MCF 10A (cell line): ENCODE results near the gene RNASEH1. TPM values are rescaled to one million over a fixed set of nuclear protein-coding genes. Genes with fewer than 3 reads are reported as not detected.

Experiments
- BruUV-seq: library from RNA; stranded (reverse); fragments of 400-500 nt; replicated peaks from 2 replicates; lab custom pipeline; 2021; lab: Mats Ljungman, UMichigan
- CTCF ChIA-PET: fragments of 300-600 bp; sonication (Branson Sonifier 250); formaldehyde crosslinking; extraction: SDS; loops from one replicate; lab custom pipeline; 2021; ENCODE audit warnings: antibody characterized with exemption, inconsistent platforms; lab: Yijun Ruan, JAX
- POLR2A ChIA-PET: fragments of 300-600, 350-650 bp; sonication (Branson Sonifier 250); formaldehyde crosslinking; extraction: SDS; loops from one replicate; lab custom pipeline; 2020; ENCODE audit warnings: antibody characterized with exemption, inconsistent platforms; lab: Yijun Ruan, JAX
- DNase-seq: peaks from one replicate; pipeline ENCODE4 v3.0.0-alpha.2; 2018; ENCODE audit not compliant: unreplicated experiment
- H3K27ac Mint-ChIP-seq: one replicate; pipeline ENCODE4 v1.8.0; 2022; ENCODE audit warnings: mild to moderate bottlenecking, low read depth, mixed read lengths; ENCODE audit not compliant: unreplicated experiment
- H3K27me3 Mint-ChIP-seq: one replicate; pipeline ENCODE4 v1.8.0; 2022; ENCODE audit warnings: mixed read lengths; ENCODE audit not compliant: insufficient read depth, unreplicated experiment
- H3K36me3 Mint-ChIP-seq: one replicate; pipeline ENCODE4 v1.8.0; 2022; ENCODE audit warnings: mild to moderate bottlenecking, moderate library complexity, mixed read lengths; ENCODE audit not compliant: insufficient read depth, unreplicated experiment
- H3K4me1 Mint-ChIP-seq: one replicate; pipeline ENCODE4 v1.8.0; 2022; ENCODE audit warnings: mixed read lengths; ENCODE audit not compliant: insufficient read depth, unreplicated experiment
- H3K4me3 Mint-ChIP-seq: one replicate; pipeline ENCODE4 v1.8.0; 2022; ENCODE audit warnings: mild to moderate bottlenecking, moderate library complexity, mixed read lengths; ENCODE audit not compliant: unreplicated experiment
- H3K9me3 Mint-ChIP-seq: one replicate; pipeline ENCODE4 v1.8.0; 2022; ENCODE audit warnings: mixed read lengths; ENCODE audit not compliant: unreplicated experiment
- CTCF ChIP-seq: fragments of 200-600 bp; IDR thresholded peaks from one replicate; pipeline ENCODE4 v1.8.0; 2022; ENCODE audit warnings: antibody characterized with exemption, mild to moderate bottlenecking; ENCODE audit not compliant: unreplicated experiment
- intact Hi-C: fragments of 100-400 bp; cut with micrococcal nuclease; formaldehyde crosslinking; loops from 2 replicates; pipeline ENCODE4 v1.14.1; 2022
- total RNA-seq: library from RNA; stranded (reverse); gene quantifications from 2 replicates; pipeline ENCODE4 v1.2.3, GENCODE V29; 2022

RNASEH1 gene
- total RNA-seq, 1 experiment from 2014 or later, result 48.3 TPM

- BruUV-seq, result no TSS peak
- no peaks in the 10 kb centered on the region for H3K4me1 Mint-ChIP-seq
- intact Hi-C loops, result no loop called here
- CTCF ChIA-PET, result interaction anchor here (0.5 kb wide), 1 partner anchor 21 kb away, joined by 3 read pairs; no protein-coding TSS in a partner anchor
- peaks cover 84% of the 10 kb centered on the region for H3K36me3 Mint-ChIP-seq
- H3K4me3 Mint-ChIP-seq, result no peak overlapping the region
- no peaks in the 10 kb centered on the region for H3K27me3 Mint-ChIP-seq
- no peak for DNase-seq
- no peak overlapping the region for H3K27ac Mint-ChIP-seq
- H3K9me3 Mint-ChIP-seq, result no peaks in the 10 kb centered on the region
- POLR2A ChIA-PET, result no interaction called here
- TF ChIP-seq CTCF, result no peak
These were observed 16.0 kb downstream of the RNASEH1 start for GRCh38 chr2:3542107-3542506.

GRCh38 chr2:3539836-3540235 is 18.3 kb downstream of the RNASEH1 start:
- ChIA-PET CTCF (interaction anchor here (1.7 to 2.4 kb wide), 2 partner anchors 111 to 113 kb away, joined by 5 to 7 read pairs; no protein-coding TSS in a partner anchor), POLR2A (interaction anchor here (0.6 to 1.4 kb wide), 4 partner anchors 11 to 79 kb away, joined by 3 to 5 read pairs (median 3); no protein-coding TSS in a partner anchor)
- H3K4me3 Mint-ChIP-seq, result no peak overlapping the region
- BruUV-seq, result no TSS peak
- intact Hi-C loops, result loop anchor here (5.0 kb wide), 1 partner anchor 112 kb away; no protein-coding TSS in a partner anchor
- no peak for DNase-seq
- TF ChIP-seq CTCF, result no peak
- no peaks in the 10 kb centered on the region for H3K9me3 Mint-ChIP-seq
- H3K27me3 Mint-ChIP-seq, result no peaks in the 10 kb centered on the region
- H3K27ac Mint-ChIP-seq, result no peak overlapping the region
- peaks cover 15% of the 10 kb centered on the region for H3K4me1 Mint-ChIP-seq
- H3K36me3 Mint-ChIP-seq, result peaks cover 65% of the 10 kb centered on the region

GRCh38 chr2:3536682-3537632 is 21.2 kb downstream of the RNASEH1 start:
- ChIA-PET POLR2A (interaction anchor here (0.6 to 2.9 kb wide), 6 partner anchors 9 to 84 kb away, joined by 3 to 18 read pairs (median 6); partner anchors contain the start of genes ADI1 and RNASEH1), CTCF (interaction anchor here (0.9 to 2.6 kb wide), 4 partner anchors 14 to 114 kb away, joined by 3 to 16 read pairs (median 5); no protein-coding TSS in a partner anchor)
- peaks cover 36% of the 10 kb centered on the region for H3K36me3 Mint-ChIP-seq
- no peak for TF ChIP-seq CTCF
- DNase-seq, result peak; percentile 15
- no peaks in the 10 kb centered on the region for H3K9me3 Mint-ChIP-seq
- peaks cover 15% of the 10 kb centered on the region for H3K4me1 Mint-ChIP-seq
- peak overlapping the region; percentile 95 for H3K27ac Mint-ChIP-seq
- H3K27me3 Mint-ChIP-seq, result no peaks in the 10 kb centered on the region
- BruUV-seq, result no TSS peak
- H3K4me3 Mint-ChIP-seq, result peak overlapping the region; percentile 66
- intact Hi-C loops, result loop anchor here (1.0 to 5.0 kb wide), 3 partner anchors 21 to 115 kb away; partner anchors contain the start of genes RNASEH1 and RPS7
